HG02840 (cell line): ENCODE measurements around the gene RCCD1.

Source experiments
- ATAC-seq: cut with Tn5 transposase; IDR thresholded peaks from one replicate; pipeline ENCODE4 v1.9.1; 2021; ENCODE audit warnings: mild to moderate bottlenecking, moderate library complexity, moderate number of reproducible peaks; ENCODE audit not compliant: unreplicated experiment, low FRiP score

Gene RCCD1

DNA sequence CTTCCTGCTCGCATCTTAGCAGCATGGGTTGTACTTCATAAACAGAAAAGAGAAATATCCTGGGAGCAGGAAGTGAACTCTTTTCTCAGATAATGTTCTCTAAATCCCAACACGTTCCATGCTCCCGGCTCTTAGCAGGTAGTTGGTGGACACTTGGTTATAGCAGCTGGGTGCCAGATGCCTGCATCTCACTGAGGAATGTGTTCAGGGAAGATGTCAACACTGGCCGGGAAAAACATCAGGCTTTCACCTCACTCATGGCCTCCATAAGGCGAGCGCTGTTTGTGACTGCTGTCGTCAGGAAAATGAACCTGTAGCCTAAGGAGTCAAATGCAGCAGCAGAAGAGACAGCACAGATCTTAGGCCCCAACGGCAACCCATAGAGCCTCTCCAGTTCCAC, 44.1 kb downstream of the RCCD1 start:
- ATAC-seq, result no peak

DNA sequence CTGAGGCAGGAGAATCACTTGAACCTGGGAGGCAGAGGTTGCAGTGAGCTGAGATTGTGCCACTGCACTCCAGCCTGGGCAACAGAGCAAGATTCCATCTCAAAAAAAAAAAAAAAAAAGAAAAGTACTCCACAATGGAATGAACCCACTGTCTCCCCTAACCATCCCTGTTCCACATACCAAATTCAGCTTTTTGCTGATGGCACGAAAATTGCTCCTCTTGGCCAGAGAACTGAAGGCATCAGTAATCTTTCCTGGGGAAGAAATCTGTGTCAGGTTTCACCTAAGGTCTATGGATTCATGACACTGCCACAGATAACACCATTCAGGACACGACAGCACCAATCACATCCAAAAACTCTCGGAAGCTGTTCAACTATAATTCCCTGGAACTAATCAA, 46.5 kb downstream of the RCCD1 start:
- ATAC-seq, result no peak

DNA sequence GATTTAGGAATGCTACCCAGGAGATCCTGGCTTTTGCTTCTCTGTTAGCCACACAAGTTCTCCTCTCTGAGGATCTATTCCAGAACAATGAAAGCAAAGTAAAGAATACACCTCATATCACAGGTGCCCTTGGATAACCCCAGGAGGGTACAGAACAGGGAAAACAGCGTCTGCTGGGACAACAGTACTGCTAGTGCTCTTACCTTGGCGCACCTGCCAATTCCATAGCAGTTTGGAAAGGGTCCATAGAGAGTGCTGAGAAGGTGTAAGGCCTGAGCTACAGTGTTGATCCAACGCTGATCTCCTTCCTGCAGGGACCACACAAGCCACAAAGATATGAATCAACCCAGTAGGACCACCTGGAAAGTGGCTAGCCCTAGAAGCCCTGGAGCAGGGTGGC, 52.6 kb downstream of the RCCD1 start:
- no peak for ATAC-seq
